NCI-H187 treated with DMSO at 0.1 percent for 48 hours (cell line): ENCODE measurements around the gene CNKSR2.
A peak's percentile ranks its signal among the peaks of the same experiment; 100 is the strongest.

Source experiments
- DNase-seq: peaks from one replicate; lab custom pipeline; 2025; lab: John Stamatoyannopoulos, UW

The CNKSR2 gene

DNA sequence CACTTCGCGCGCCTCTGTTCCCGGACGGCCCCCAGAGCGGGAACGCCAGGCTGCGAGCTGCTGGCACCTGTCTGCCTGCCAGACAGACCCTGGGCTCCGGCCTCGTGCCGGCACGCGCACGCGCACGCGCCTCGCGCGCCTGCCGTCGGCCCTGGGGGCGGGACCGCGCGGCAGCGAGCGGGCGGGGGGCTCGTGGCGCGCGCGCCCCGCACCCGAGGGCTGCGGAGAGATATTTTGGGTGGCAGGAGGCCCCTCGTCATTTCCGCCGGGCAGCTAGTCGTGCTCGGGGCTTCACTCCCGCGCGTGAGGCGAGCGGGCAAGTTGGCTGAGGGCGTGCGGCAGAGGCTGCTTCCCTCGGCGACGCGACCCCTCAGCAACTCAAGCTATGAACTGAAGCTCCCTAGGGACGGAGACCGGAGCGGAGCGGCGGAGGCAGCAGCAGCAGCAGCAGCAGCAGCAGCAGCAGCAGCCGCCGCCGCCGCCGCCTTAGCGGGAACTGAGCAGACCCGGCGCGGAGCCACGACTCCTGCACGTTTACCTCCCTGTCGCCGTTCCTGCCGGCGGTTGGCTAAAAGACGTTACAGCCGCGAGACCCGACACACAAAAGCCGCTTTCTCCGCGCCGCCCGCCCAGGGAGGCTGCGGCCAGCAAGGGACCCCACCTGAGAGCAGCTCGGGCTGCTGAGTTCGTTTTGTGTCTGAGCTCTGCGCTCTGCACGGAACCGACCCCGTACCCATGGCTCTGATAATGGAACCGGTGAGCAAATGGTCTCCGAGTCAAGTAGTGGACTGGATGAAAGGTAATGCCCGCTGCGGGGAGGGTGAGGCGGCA, at the start of gene CNKSR2:
TSS of gene CNKSR2 (plus strand) at position 256 of the 831 bp plus-strand sequence. CDS start at position 736, 480 bp downstream.
- DNase-seq, result no peak

DNA sequence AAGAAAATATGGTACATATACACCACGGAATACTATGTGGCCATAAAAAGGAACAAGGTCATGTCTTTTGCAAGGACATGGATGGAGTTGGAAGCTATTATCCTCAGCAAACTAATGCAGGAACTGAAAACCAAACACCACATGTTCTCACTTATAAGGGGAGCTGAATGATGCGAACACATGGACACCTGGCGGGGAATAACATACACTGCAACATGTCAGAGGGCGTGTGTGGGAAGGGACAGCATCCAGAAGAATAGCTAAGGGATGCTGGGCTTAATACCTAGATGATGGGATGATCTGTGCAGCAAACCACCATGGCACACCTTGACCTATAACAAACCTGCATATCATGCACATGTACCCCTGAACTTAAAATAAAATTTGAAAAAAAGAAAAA, 19.5 kb upstream of the CNKSR2 start:
- DNase-seq, result no peak

DNA sequence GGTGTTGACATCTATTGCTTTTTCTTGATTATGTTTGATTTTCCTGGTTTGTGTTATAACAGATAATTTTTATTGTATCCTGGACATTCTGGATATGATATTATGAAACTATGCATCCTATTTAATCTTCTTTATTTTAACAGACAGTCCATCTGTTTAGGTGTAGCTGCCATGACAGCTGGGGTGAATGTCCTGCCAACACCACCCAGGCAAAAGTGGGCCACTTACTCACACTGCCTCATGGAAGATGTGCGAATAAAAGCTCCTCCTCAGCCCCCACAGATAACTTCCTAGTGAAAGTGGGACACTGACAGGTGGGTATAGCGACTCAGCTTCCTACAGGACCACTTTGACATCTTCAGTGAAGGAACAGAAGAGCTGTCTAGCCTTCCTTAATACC, 18.4 kb upstream of the CNKSR2 start:
- DNase-seq, result no peak

DNA sequence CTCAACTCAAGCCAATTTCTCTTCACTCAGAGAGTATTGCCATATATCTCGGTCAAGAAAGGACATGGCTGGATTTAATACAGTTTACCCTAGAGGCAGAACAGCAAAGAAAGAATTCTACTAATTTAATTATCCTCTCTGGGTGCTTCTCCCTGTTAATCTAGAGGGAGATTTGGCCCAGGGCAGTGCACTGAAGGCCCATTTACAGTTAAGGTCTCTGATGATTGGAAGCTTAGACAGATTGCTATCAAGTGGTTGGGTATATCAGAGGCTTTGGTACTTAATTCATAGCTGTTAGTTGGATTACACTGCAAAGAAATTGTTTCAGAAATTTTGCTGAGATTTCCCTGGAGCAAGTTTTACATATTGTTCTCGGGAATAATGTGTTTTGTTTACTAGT, 4.6 kb upstream of the CNKSR2 start:
- no peak for DNase-seq

DNA sequence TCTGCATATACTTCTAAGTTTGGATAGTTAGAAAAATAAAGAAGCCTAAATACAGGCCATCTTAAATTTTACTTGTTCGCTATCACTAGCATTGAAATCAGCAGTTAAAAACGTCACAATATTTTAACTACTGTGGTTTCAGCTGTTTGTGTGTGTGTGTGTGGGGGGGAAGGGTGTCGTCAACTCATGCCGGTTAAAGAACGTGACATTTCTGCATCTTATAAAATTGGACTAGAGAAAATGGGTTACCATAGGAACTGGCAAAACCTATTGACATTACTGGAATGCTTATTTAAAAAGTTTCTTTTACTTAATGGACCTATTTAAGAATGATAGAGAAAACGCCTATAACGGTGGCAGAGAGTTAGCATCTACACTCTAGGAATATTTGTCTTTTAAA, 1.2 kb upstream of the CNKSR2 start:
- no peak for DNase-seq

DNA sequence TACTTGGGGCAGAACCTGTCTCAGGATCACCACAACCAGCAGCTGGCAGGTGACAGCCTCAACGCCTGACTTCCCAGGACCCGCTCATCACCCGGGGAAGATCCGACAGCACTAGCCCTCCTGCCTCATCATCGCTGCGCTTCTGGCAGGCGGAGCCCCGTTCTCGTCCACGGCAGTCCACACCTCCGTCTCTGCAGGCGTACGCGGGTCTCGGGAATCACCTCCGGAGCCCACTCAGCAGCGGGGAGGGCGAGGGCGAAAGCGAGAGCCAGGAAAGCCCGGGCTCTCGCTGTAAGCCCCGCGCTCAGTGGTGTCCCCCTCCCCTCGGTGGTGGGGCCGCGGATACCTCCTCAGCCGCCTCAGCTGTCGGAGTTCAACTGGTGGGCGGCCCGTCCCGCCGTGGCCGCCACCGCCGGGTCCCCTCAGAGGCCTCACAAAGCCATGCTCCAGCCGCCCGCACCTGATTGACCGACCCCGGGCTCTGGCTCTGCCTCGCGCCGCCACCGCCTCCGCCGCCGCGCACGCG, 518 bp upstream of the CNKSR2 start:
- no peak for DNase-seq

DNA sequence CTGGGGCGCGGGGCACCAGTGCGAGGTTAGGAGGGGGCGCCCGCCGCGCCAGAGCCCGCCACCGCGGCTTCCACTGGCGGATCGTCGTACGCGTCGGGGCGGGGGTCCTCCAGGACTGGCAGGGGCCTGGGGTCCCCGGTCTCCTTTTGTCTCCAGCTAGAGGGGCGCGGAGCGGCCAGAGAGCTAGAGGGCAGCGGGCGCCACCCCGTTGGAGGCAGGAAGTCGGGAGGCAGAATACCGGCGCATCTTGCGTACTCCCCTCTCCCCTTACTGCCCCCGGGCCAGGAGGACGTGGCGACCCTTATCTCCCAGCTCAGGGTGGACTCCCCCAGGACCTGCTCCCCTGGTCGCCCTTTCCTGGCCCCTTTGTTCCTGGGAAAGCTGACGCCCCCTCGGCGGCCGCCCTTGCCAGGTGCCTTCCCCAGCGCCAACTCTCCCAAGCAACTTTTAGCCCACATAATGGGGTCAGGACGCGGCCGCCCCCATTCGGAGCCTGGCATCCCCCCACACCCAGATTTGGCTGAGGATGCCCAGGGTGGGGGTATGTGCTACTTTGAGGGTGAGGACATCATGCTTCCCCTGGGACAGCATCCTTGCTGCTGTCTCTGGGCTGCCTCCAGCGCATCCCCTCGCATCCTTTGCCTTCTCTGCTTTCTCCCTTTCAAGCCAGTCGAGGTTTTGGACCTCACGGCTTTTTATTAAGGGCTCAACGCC, 933 bp downstream of the CNKSR2 start:
- no peak for DNase-seq

DNA sequence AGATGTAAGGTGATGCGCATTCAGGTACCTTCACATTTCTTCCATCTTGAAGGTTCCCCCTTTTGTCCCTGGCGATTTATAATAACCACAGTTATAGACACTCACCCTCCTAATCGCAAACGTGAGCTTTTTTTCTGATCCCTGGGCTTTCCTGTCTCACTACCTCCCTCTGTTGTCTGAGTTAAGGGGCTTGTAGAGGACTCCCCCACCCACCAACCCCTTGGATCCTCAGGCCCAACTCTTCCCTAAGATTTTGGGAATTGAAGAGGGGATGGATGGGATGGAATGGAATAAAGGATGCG, 1.4 kb downstream of the CNKSR2 start:
- DNase-seq, result no peak

DNA sequence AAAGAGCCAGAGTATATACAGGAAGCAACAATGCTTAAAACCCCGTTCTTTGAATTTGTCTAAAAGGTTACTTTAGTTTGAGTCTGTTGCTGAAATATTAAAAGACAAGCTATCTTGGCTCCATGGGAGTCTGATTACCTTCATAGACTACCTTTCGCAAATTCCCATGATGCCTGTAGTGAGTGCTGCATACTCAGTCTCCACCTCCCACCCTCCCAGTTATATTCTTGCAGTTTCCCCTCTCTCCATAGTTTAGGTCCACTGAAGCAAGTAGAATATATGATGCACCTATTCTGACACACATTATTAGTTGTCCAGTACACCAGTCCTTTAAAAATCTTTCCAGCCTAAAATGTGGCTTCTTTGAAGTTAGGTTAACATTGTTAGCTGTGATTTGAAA, 2.4 kb downstream of the CNKSR2 start:
- DNase-seq, result no peak

DNA sequence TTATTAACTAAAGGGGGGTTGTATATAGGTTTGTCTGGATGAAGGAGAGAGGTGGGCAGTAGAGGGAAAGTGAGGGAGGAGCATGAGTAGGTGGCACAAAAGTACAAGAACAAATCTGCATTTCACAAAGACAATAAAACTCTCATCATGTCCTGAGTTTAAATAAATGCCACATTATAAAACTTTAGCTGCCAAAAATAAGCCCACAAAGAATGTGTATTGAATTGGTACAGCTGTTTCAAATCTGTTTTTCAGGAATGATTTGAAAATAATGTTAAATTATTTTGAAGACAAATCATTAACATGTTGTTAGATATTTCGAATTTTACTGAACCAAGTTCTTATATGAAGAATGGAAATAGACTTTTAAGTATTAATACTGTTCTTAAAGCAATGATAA, 5.8 kb downstream of the CNKSR2 start:
- no peak for DNase-seq

DNA sequence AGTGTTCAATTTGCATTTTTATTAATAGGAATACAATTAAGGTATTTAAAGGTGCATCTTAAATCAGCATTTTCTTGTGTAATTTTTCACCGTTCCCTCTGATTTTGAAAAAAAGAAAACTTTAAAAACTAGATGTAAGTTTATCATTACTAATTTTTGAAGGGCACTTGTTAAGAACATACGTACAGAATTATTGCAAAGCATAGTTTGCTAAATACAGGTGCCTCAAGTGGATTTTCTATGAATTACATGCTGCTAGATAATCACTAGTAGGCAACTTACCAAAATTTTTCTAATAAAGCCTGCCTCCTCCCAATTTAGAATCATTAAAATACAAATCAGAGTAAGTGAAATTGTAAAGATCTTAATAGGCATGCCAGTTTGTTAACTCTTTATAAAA, 8.5 kb downstream of the CNKSR2 start:
- DNase-seq, result no peak

DNA sequence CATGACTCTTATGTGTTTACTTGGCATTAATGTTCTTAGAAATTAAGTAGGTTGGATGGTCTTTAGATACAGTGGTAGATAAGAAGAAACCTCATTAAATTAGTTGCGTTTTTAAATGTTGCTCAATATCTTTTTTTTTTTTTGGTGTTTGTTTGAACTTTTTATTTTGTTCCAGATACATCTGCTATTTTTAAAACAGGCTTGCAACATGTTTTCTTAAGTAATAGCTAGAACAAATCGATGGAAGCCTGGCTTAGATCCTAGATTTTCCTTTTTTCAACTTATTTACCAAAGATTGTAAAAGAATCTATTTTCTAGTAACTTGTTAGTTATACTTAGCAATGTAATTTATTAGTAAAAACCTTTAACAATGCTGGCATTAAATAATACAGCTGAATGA, 9.3 kb downstream of the CNKSR2 start:
- no peak for DNase-seq

DNA sequence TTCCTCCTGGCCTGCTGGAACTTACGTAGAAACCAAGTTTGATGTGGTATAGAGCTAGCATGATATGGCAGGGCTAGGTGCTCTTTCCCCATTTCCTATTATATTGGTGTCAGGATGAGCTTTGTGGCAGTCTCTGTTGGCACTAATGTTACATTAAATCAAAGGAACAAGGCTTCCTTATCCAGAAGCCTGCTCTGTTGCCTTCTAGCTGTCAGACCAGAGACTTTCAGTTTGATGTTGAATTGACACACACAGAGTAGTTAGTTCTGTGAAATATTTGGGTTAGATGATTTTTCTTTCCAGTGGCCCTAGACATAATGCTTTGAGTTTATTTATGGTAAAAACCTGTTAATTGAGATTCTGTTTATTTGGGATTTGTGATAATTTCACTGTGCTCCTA, 10.0 kb downstream of the CNKSR2 start:
- no peak for DNase-seq

DNA sequence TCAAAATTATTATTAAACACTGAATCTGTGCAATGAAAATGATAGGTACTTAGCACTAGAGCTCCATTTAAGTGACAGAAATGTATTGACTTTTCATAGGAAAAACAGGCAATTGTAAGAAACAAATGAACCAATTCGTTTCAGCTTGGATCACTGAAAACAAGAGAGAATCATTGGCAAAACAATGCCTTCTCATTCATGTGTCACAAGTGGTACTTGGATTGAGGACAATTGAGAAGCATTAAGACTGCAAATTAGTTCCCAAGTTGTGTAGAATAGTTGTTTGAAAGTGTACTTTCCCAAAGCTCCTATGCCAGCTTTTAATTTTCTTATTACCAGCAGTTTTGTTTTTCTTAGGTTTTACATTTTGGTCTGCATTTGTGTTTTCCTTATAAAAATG, 20.6 kb downstream of the CNKSR2 start:
- DNase-seq, result no peak

DNA sequence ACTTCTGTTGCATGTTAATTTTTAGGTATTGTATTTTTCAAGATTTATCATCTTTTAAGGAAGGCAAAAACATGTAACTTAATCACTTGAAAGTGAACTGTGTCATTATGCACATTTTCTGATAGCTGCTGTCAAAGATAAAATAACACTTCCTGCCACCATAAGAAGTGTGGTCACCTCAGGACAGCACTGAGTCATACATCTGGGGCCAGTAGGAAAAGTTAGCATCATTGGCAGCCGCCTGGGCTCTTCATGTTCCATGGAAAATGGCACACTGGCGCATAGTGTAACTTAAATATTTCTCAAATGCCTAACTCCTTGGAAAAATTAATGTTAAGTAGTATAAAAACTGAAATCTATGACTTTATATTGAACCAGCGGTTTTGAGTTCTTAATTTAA, 24.2 kb downstream of the CNKSR2 start:
- DNase-seq, result no peak

DNA sequence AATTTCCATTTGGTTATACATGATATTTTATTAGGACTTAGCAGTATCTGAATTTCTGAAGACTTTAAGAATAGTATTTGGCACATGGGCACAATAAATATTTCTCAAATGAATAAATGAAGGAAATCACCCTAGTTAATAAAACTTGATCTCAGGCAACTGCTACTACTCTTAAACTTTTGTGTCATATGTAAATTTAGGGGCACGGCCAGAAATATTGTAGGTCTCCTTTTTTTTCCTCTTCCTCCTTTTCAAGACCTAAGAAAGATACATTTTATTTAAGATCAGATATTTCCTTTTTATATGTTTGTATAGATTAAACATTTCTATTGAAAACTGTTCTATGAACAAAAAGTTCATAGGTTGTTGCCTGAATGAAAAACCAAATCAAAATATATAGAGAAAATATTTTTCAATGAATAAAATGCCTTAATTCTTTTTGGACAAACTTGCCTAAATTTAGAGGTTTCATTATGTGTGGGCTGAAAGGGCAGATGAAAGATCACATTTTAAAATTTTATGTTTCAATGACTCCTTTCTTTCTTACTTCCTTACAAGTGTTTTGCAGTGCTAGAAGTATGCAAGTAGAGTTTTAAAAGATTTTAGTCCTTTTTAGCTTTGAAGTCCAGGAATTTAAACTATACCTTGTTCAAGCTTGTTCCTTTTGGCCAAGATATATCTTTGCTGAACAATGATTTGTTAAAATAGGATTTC, 26.3 kb downstream of the CNKSR2 start:
- DNase-seq, result no peak

DNA sequence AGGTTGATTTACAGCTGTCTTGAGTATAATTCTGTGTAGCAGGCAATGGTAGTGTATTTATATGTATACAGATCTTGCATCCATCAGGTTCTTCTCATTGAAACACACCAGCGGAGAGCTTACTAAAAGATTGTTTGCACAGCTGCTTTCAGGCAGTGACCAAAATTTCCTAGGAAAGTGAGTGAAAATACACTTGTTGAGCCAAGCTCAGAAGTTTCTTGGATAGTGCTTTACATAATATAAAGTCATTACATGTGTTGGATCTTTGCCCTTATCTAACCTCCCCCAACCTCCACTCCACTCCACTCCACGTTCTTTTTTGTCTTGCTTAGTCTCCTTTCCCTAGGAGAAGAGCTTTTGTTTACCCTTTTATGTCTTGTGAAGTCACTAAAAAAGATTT, 34.1 kb downstream of the CNKSR2 start:
- DNase-seq, result peak; percentile 42

DNA sequence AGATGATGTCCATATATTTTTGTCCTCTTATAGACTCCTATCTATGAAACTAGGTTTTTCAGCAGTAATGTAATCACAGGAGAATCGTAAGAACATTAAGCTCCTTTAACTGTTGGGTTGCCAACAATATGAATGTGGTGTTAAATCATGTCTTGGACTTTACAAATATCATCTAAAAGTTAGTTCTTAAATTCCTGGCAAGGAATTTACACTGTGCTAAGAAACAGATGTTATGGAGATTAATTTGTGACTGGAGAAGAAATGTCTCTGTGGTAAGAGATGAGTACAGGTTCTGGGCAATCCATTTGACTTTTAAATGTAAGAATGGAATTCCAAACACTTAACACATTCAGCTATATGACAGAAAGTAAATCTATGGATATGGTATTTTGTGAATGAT, 34.6 kb downstream of the CNKSR2 start:
- no peak for DNase-seq

DNA sequence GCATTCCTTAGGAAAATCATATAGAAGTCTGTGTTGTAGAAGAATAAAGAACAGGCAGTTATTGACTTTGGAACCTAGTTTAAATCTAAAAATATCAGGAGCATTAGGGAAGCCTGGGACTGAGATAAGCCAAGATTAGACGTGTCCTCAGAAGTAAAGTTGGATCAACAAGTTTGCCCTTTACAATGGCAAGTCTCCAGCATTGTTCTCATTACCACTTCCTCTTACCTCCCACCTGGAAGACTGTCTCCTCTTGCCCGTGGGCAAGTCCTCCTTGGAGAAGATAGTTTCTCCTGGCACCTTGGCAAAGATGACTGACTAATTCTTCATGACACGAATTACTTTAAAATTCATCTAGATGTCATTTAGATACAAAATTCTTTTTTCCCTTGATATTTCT, 37.8 kb downstream of the CNKSR2 start:
- no peak for DNase-seq

DNA sequence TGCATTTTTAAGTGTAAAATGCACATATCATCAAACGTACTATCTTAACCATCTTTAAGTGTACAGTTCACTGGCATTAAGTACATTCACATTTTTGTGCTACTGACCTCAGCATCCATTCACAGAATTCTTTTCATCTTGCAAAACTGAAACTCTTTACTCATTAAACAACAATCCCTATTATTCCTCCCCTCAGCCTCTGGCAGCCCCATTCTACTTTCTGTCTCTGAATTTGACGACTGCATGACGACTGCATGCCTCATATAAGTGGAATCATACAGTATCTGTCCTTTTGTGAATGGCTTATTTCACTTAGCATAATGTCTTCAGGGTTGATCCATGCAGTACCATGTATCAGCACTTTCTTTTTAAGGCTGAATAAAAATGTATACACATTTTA, 38.7 kb downstream of the CNKSR2 start:
- no peak for DNase-seq

DNA sequence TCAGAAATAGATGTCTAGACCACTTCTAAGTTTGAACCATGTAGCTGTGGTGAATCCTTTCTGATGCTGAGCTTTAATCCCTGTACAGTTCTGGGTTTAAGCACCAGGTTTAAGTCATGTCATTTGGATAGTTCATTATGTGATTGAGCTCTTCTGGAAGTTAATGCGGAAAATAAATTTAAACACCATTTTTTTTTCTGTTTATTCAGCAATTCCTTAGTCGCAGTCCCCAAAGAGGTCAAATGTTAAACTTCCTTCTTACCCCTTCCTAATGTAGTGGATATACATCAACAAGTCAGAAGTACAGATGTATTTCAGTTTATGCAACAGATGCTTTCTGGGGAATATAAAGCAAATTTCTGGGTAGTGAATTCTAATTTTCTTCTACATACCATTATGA, 52.9 kb downstream of the CNKSR2 start:
- DNase-seq, result no peak

DNA sequence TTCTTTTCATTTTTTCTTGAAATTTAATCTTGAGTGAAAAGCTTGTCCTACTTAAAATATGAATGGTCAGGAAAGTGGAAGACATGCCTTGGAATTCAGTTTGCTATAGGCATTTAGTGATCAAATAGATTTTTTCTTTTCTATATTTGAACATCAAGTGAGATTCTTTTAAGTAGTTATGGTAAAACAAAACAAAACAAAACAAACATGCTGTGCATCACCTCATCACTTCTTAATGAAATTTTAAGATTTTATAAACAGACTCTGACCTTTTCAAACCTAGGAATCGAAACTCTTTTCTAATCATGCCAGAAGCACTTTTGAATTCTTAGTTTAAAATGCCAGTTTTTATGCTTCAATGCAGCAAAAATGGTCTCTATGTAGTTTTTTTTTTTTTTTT, 62.8 kb downstream of the CNKSR2 start:
- DNase-seq, result no peak

DNA sequence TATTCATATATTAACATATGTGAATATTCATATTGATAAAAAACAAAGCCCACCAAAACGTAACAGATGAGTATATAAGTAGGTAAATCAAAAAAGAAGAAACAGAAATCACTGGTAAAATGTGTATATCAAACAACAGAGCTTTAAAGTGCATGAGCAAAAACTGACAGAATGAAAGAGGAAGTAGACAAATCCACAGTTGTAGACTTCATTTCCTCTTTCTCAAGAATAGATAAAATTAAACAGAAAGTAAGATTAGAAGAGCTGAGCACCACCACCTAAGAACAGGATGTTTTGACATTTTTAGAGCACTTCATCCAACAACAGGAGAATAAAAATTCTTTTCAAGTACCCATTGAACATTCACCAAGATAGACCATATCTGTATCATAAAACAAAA, 64.6 kb downstream of the CNKSR2 start:
- DNase-seq, result no peak
